Kasumi-1 (cell line): ENCODE measurements around the gene ZDHHC16.
"Not testable (repeated sequence)": the region's sequence is repeated elsewhere in the genome, so short reads cannot be mapped to it uniquely, and the experiment has no call there.

ENCODE experiments used
- DNase-seq, 2 experiments: peaks; one replicate each; lab custom pipeline; 2025; lab: John Stamatoyannopoulos, UW

The ZDHHC16 gene

GRCh38 chr10:97434557-97434956, 11.4 kb upstream of the ZDHHC16 start:
- no peak for DNase-seq

- DNase-seq: no peak
Measured at GRCh38 chr10:97435211-97435610, 10.8 kb upstream of the ZDHHC16 start.

- no peak for DNase-seq
Measured at GRCh38 chr10:97442277-97442676, 3.7 kb upstream of the ZDHHC16 start.

GRCh38 chr10:97444212-97444611, 1.8 kb upstream of the ZDHHC16 start:
- no peak for DNase-seq

GRCh38 chr10:97445357-97445721, 636 bp upstream of the ZDHHC16 start:
- DNase-seq: no peak

GRCh38 chr10:97450828-97451227, 4.9 kb downstream of the ZDHHC16 start:
- no peak for DNase-seq

GRCh38 chr10:97451605-97452004, 5.6 kb downstream of the ZDHHC16 start:
- DNase-seq: no peak

GRCh38 chr10:97452352-97452751, 6.4 kb downstream of the ZDHHC16 start:
- DNase-seq: no peak

- no peak for DNase-seq
Measured at GRCh38 chr10:97454330-97455036, 8.5 kb downstream of the ZDHHC16 start.

- no peak for DNase-seq
Measured at GRCh38 chr10:97456034-97456685, 10.2 kb downstream of the ZDHHC16 start.

GRCh38 chr10:97456686-97457065, 10.7 kb downstream of the ZDHHC16 start:
- no peak for DNase-seq

- DNase-seq: no peak
Measured at GRCh38 chr10:97459111-97459510, 13.1 kb downstream of the ZDHHC16 start.

GRCh38 chr10:97459933-97460332, 14.0 kb downstream of the ZDHHC16 start:
- DNase-seq: no peak

- DNase-seq: no peak
Measured at GRCh38 chr10:97462309-97462708, 16.3 kb downstream of the ZDHHC16 start.

- DNase-seq: peak; percentile 66 to 74
Measured at GRCh38 chr10:97463363-97464132, 17.6 kb downstream of the ZDHHC16 start.

- DNase-seq: no peak
Measured at GRCh38 chr10:97464226-97464625, 18.3 kb downstream of the ZDHHC16 start.

GRCh38 chr10:97465982-97466381, 20.0 kb downstream of the ZDHHC16 start:
- DNase-seq: no peak

GRCh38 chr10:97466755-97467154, 20.8 kb downstream of the ZDHHC16 start:
- no peak for DNase-seq

GRCh38 chr10:97468162-97468561, 22.2 kb downstream of the ZDHHC16 start:
- DNase-seq: no peak

- not testable (repeated sequence) for DNase-seq
Measured at GRCh38 chr10:97468781-97469180, 22.8 kb downstream of the ZDHHC16 start.

GRCh38 chr10:97474918-97475317, 28.9 kb downstream of the ZDHHC16 start:
- no peak for DNase-seq

- peak; percentile 20 to 40 for DNase-seq
Measured at GRCh38 chr10:97475936-97476594, 30.1 kb downstream of the ZDHHC16 start.

- DNase-seq: not testable (repeated sequence)
Measured at GRCh38 chr10:97479410-97479809, 33.4 kb downstream of the ZDHHC16 start.
